Mesothelial cell of epicardium (in vitro differentiated cells): ENCODE results near the gene TNPO3. TPM values are rescaled to one million over a fixed set of nuclear protein-coding genes. Genes with fewer than 3 reads are reported as not detected.
"Not testable (repeated sequence)": the region's sequence is repeated elsewhere in the genome, so short reads cannot be mapped to it uniquely, and the experiment has no call there.

Source experiments
- DNase-seq, 2 experiments: peaks; one replicate each; pipeline ENCODE4 v3.0.0; 2021; ENCODE audit warnings: low spot score in 2 of 2; ENCODE audit not compliant: unreplicated experiment in 2 of 2
- H3K27ac Mint-ChIP-seq: 2 replicates; pipeline ENCODE4 v1.8.0; 2021; ENCODE audit warnings: mixed read lengths
- H3K27me3 Mint-ChIP-seq: 2 replicates; pipeline ENCODE4 v1.8.0; 2021; ENCODE audit warnings: low read depth, mixed read lengths
- H3K36me3 Mint-ChIP-seq: 2 replicates; pipeline ENCODE4 v1.8.0; 2021; ENCODE audit warnings: mixed read lengths
- H3K4me1 Mint-ChIP-seq: 2 replicates; pipeline ENCODE4 v1.8.0; 2021; ENCODE audit warnings: mixed read lengths
- H3K4me3 Mint-ChIP-seq: 2 replicates; pipeline ENCODE4 v1.8.0; 2021; ENCODE audit warnings: mild to moderate bottlenecking, moderate library complexity, mixed read lengths
- H3K9me3 Mint-ChIP-seq: 2 replicates; pipeline ENCODE4 v1.8.0; 2021; ENCODE audit warnings: mixed read lengths
- total RNA-seq: library from RNA; stranded (reverse); gene quantifications from 3 replicates; pipeline ENCODE4 v1.2.1, GENCODE V29; 2021
- TF ChIP-seq, protein P1 (sequence below): fragments of 200-600 bp; sonication (generic); IDR thresholded peaks from one replicate; pipeline ENCODE4 v1.5.0; 2021; ENCODE audit warnings: antibody characterized with exemption; ENCODE audit not compliant: unreplicated experiment

TNPO3 gene
- total RNA-seq, 1 donor from 2014 or later, result 40.2 TPM

DNA sequence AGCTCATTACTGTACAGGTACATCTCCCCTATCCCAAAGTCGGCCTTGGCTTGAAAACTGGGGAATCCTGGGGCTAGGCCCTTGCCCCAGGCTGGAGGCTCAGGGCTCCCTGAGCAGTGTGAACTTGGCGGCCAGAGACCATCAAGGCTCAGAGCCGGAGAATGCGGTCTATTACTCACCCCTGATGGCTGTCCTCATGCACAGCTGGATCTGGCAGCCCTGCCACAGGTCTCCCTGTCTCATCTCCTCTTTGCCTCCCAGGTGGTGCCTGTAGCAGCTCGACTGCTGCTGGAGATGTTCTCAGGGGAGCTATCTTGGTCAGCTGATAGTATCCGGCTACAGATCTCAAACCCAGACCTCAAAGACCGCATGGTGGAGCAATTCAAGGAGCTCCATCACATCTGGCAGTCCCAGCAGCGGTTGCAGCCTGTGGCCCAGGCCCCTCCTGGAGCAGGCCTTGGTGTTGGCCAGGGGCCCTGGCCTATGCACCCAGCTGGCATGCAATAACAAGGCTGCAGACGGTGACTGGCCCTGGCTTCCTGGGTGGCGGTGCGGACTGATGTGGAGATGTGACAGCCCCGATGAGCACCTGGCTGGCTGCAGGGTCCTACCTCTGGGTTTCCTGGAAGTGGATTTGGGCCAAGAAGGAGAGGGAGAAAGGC, 106.5 kb downstream of the TNPO3 start:
- Mint-ChIP-seq H3K27me3 (peaks cover 2% of the 10 kb centered on the region), H3K36me3 (peaks cover 14% of the 10 kb centered on the region), H3K9me3 (no peaks in the 10 kb centered on the region), H3K4me1 (no peaks in the 10 kb centered on the region), H3K27ac (no peak overlapping the region), H3K4me3 (no peak overlapping the region)
- DNase-seq, result no peak
- TF ChIP-seq, protein P1, sequence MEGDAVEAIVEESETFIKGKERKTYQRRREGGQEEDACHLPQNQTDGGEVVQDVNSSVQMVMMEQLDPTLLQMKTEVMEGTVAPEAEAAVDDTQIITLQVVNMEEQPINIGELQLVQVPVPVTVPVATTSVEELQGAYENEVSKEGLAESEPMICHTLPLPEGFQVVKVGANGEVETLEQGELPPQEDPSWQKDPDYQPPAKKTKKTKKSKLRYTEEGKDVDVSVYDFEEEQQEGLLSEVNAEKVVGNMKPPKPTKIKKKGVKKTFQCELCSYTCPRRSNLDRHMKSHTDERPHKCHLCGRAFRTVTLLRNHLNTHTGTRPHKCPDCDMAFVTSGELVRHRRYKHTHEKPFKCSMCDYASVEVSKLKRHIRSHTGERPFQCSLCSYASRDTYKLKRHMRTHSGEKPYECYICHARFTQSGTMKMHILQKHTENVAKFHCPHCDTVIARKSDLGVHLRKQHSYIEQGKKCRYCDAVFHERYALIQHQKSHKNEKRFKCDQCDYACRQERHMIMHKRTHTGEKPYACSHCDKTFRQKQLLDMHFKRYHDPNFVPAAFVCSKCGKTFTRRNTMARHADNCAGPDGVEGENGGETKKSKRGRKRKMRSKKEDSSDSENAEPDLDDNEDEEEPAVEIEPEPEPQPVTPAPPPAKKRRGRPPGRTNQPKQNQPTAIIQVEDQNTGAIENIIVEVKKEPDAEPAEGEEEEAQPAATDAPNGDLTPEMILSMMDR, result no peak

DNA sequence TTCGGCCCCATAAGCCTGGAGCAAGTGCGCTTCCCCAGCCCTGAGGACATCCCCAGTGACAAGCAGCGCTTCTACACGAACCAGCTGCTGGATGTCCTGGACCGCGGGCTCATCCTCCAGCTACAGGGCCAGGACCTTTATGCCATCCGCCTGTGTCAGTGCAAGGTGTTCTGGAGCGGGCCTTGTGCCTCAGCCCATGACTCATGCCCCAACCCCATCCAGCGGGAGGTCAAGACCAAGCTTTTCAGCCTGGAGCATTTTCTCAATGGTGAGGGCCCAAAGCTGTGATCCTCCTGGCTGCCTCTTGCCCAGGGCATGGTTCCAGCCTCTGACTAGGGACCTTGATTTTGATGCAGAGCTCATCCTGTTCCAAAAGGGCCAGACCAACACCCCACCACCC, 107.1 kb downstream of the TNPO3 start:
- no peak overlapping the region for H3K4me3 Mint-ChIP-seq
- H3K4me1 Mint-ChIP-seq, result no peaks in the 10 kb centered on the region
- H3K9me3 Mint-ChIP-seq, result no peaks in the 10 kb centered on the region
- peaks cover 2% of the 10 kb centered on the region for H3K27me3 Mint-ChIP-seq
- H3K36me3 Mint-ChIP-seq, result peaks cover 9% of the 10 kb centered on the region
- no peak overlapping the region for H3K27ac Mint-ChIP-seq
- TF ChIP-seq, protein P1, result no peak
- DNase-seq, result no peak

DNA sequence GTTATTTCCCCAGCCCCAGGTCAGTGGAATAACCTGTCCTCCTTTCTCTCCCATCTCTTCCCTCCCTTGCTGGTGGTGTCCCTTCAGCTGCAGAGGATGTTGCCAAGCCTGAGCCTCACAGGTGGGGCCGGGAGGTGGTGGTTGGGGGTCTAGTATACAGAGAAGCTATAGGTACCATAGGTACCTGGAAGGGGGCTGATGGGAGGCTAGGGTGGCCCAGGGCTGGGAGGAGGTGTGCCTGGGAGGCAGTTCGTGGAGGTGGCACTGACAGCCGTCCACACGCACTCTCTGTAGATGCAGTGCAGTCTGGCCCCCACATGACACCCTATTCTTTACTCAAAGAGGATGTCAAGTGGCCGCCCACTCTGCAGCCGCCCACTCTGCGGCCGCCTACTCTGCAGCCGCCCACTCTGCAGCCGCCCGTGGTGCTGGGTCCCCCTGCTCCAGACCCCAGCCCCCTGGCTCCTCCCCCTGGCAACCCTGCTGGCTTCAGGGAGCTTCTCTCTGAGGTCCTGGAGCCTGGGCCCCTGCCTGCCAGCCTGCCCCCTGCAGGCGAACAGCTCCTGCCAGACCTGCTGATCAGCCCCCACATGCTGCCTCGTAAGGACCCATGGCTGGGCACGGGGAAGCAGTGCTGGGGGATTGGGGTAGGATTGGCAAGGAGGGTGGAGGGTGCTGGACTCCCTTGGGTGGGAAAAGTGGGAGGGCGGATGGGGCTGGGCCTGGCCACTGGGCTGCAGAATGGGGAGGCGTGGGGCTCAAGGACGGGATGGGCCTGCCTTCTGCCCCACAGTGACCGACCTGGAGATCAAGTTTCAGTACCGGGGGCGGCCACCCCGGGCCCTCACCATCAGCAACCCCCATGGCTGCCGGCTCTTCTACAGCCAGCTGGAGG, 107.7 kb downstream of the TNPO3 start:
- peaks cover 2% of the 10 kb centered on the region for H3K27me3 Mint-ChIP-seq
- no peaks in the 10 kb centered on the region for H3K9me3 Mint-ChIP-seq
- H3K4me1 Mint-ChIP-seq, result no peaks in the 10 kb centered on the region
- TF ChIP-seq, protein P1, result no peak
- no peak overlapping the region for H3K4me3 Mint-ChIP-seq
- peaks cover 5% of the 10 kb centered on the region for H3K36me3 Mint-ChIP-seq
- DNase-seq, result no peak
- no peak overlapping the region for H3K27ac Mint-ChIP-seq

DNA sequence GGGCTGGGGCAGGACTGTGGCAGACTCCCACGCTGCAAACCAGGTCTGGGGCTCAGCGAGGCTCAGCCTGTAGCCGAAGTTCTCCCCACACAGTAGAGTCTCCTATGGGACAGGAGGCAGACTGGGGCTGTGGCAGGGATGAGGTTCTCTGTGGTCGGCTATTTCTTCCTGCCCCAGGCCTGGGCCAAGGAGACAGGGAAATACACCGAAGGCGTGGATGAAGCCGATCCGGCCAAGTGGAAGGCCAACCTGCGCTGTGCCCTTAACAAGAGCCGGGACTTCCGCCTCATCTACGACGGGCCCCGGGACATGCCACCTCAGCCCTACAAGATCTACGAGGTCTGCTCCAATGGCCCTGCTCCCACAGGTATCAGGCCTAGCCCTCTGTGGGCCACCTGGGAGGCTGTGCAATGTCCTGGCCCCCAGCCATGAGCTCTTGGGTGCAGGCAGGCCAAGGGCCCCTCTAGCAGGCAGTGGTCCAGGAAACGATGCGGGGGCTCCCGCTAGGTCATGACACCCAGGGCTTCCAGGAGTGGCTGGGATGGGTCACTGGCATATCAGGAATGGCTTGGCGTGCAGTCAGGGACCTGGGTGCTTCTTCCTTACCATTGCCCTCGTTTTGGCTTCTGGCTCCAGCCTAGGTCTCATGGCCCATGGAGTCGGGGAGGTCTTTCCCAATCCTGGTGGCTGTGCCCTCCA, 109.1 kb downstream of the TNPO3 start:
- no peaks in the 10 kb centered on the region for H3K36me3 Mint-ChIP-seq
- no peak for DNase-seq
- no peak overlapping the region for H3K4me3 Mint-ChIP-seq
- H3K27me3 Mint-ChIP-seq, result peaks cover 11% of the 10 kb centered on the region
- TF ChIP-seq, protein P1, result no peak
- H3K9me3 Mint-ChIP-seq, result no peaks in the 10 kb centered on the region
- H3K4me1 Mint-ChIP-seq, result no peaks in the 10 kb centered on the region
- H3K27ac Mint-ChIP-seq, result no peak overlapping the region

DNA sequence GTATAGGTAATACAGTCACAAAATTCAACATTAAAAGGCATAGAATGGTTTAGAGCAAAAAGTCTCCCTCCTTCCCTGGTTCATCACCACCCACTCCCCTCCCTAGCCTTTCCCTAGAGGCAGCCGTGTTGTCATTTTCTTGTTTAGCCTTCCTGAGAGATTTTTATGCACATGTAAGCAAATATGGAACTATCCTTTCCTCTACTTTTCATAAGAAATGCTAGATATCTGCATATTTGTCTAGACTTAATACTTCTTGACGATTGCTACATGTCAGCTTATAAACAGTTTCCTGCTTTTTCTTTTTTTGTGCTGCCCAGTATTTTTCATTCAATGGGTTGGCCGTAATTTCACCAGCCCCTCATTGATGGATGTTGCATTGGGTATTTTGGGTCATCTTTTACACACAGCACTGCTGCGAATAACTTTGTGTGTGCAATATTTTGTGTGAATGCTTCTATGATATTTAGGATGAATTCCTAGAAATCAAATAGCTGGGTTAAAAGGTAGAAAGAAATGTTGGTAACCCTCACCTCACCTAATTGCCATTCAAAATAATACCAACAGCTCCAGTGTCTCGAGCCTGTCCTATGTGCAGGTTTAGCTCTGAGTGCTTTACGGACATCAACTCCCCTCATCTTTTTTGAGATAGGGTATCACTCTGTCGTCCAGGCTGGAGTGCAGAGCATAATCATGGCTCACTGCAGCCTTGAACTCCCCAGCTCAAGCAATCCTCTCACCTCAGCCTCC, 110.2 kb downstream of the TNPO3 start:
- no peak overlapping the region for H3K4me3 Mint-ChIP-seq
- H3K27me3 Mint-ChIP-seq, result peaks cover 22% of the 10 kb centered on the region
- no peaks in the 10 kb centered on the region for H3K4me1 Mint-ChIP-seq
- H3K27ac Mint-ChIP-seq, result no peak overlapping the region
- no peaks in the 10 kb centered on the region for H3K9me3 Mint-ChIP-seq
- TF ChIP-seq, protein P1, result no peak
- no peaks in the 10 kb centered on the region for H3K36me3 Mint-ChIP-seq
- no peak for DNase-seq

DNA sequence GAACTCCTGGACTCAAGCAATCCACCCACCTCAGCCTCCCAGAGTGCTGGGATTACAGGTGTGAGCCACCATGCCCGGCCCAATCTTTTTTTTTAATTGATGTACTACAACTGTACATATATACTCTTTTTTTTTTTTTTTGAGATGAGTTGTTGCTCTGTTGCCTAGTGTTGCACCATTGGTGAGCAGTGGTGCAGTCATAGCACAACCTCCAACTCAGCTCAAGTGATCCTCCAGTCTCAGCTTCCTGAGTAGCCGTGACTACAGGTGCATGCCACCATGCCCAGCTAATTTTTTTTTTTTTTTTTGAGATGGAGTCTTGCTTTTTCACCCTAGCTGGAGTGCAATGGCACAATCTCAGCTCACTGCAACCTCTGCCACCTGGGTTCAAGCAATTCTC, 111.7 kb downstream of the TNPO3 start:
- H3K27me3 Mint-ChIP-seq, result peaks cover 36% of the 10 kb centered on the region
- H3K27ac Mint-ChIP-seq, DNase-seq, H3K9me3 Mint-ChIP-seq, H3K36me3 Mint-ChIP-seq, H3K4me3 Mint-ChIP-seq, H3K4me1 Mint-ChIP-seq: not testable (repeated sequence)
